HFF-Myc (cell line): ENCODE measurements around the gene MAP7D3.
"Not testable (repeated sequence)": the region's sequence is repeated elsewhere in the genome, so short reads cannot be mapped to it uniquely, and the experiment has no call there.

ENCODE experiments used
- DNase-seq: peaks from one replicate; pipeline ENCODE4 v3.0.0-alpha.2; 2011; ENCODE audit warnings: low read depth; ENCODE audit errors: extremely low read depth
- H3K4me3 ChIP-seq: replicated peaks from 2 replicates; pipeline ENCODE4 v1.5.1; 2011; ENCODE audit warnings: low read depth, mild to moderate bottlenecking, control low read depth, low read length
- CTCF ChIP-seq: IDR thresholded peaks from 2 replicates; pipeline ENCODE4 v1.5.1; 2012; ENCODE audit warnings: mild to moderate bottlenecking, low read depth, low read length, control low read depth; ENCODE audit errors: missing control alignments

The MAP7D3 gene

GRCh38 chrX:136255541-136255940 lies 4.3 kb upstream of the MAP7D3 start:
- DNase-seq: no peak
- no peak overlapping the region for H3K4me3 ChIP-seq
- no peak for TF ChIP-seq CTCF

GRCh38 chrX:136250191-136251040 lies 784 bp downstream of the MAP7D3 start:
- peak overlapping the region; percentile 59 for H3K4me3 ChIP-seq
- TF ChIP-seq CTCF: no peak
- DNase-seq: no peak

- no peak overlapping the region for H3K4me3 ChIP-seq
- TF ChIP-seq CTCF: no peak
- no peak for DNase-seq
Observed at GRCh38 chrX:136246201-136246600, 5.0 kb downstream of the MAP7D3 start.

- not testable (repeated sequence) for DNase-seq, H3K4me3 ChIP-seq
Observed at GRCh38 chrX:136237849-136238248, 13.4 kb downstream of the MAP7D3 start.

- TF ChIP-seq CTCF: no peak
- no peak overlapping the region for H3K4me3 ChIP-seq
- DNase-seq: no peak
Observed at GRCh38 chrX:136237074-136237473, 14.1 kb downstream of the MAP7D3 start.

- DNase-seq: no peak
- no peak overlapping the region for H3K4me3 ChIP-seq
- TF ChIP-seq CTCF: no peak
Observed at GRCh38 chrX:136228839-136229207, 22.4 kb downstream of the MAP7D3 start.

GRCh38 chrX:136227948-136228838 lies 23.0 kb downstream of the MAP7D3 start:
- no peak for TF ChIP-seq CTCF
- no peak overlapping the region for H3K4me3 ChIP-seq
- DNase-seq: no peak
